H1 (cell line): Measurements from ENCODE around the gene PMEPA1. TPM values are rescaled to one million over a fixed set of nuclear protein-coding genes. Genes with fewer than 3 reads are reported as not detected.

Experiments
- CTCF ChIA-PET: fragments of 300-600 bp; sonication (Branson Sonifier 250); formaldehyde crosslinking; loops from one replicate; lab custom pipeline; 2021; ENCODE audit not compliant: partially characterized antibody; lab: Charles Lee
- POLR2A ChIA-PET: fragments of 300-600 bp; sonication (Branson Sonifier 250); formaldehyde crosslinking; loops from one replicate; lab custom pipeline; 2021; ENCODE audit warnings: inconsistent platforms; ENCODE audit not compliant: partially characterized antibody; lab: Charles Lee
- DNase-seq, 2 experiments: peaks; one replicate each; pipeline versions ENCODE4 v3.0.0 to v3.0.0-alpha.2; 2010 to 2022; ENCODE audit warnings: low spot score in 2 of 2, low read depth in 1 of 2, mixed read lengths in 1 of 2
- FAIRE-seq: peaks from 2 replicates; lab custom pipeline; 2011; peaks lifted over from hg19 to GRCh38; lab: Jason Lieb, UNC
- H2AFZ ChIP-seq: 2 replicates; pipeline ENCODE4 v1.8.1; 2012; ENCODE audit warnings: low read length, inconsistent platforms
- H2AK5ac ChIP-seq: 2 replicates; pipeline ENCODE4 v1.6.1; 2013; ENCODE audit warnings: low read depth, low read length
- H2BK120ac ChIP-seq: replicated peaks from 2 replicates; pipeline ENCODE3; 2013; ENCODE audit warnings: low read depth, low read length, inconsistent platforms
- H2BK12ac ChIP-seq: 2 replicates; pipeline ENCODE4 v1.6.1; 2013; ENCODE audit warnings: low read depth, low read length
- H2BK15ac ChIP-seq: 2 replicates; pipeline ENCODE4 v1.6.1; 2013; ENCODE audit warnings: low read length
- H2BK20ac ChIP-seq: 2 replicates; pipeline ENCODE4 v1.6.1; 2013; ENCODE audit warnings: low read length
- H2BK5ac ChIP-seq: 2 replicates; pipeline ENCODE4 v1.6.1; 2013; ENCODE audit warnings: low read depth, low read length
- H3K14ac ChIP-seq: 2 replicates; pipeline ENCODE4 v1.6.1; 2013; ENCODE audit warnings: inconsistent platforms; ENCODE audit not compliant: insufficient read length
- H3K18ac ChIP-seq: 2 replicates; pipeline ENCODE4 v1.6.1; 2013; ENCODE audit warnings: low read length; ENCODE audit errors: extremely low read depth
- H3K23ac ChIP-seq: 2 replicates; pipeline ENCODE4 v1.6.1; 2013; ENCODE audit warnings: inconsistent platforms; ENCODE audit not compliant: insufficient read length
- H3K23me2 ChIP-seq: 2 replicates; pipeline ENCODE4 v1.6.1; 2013; ENCODE audit warnings: low read depth, low read length
- H3K27ac ChIP-seq: 2 replicates; pipeline ENCODE4 v1.6.1; 2011; ENCODE audit warnings: low read depth, low read length, inconsistent platforms
- H3K27me3 ChIP-seq, 4 experiments: replicated peaks in 1 of 4; 1 replicate in 1 of 4; 2 replicates in 3 of 4; pipeline versions ENCODE4 v1.6.1 to v1.8.1; 2011 to 2013; ENCODE audit warnings: low read length in 3 of 4, mild to moderate bottlenecking in 3 of 4, inconsistent platforms in 2 of 4, mixed read lengths in 2 of 4, moderate library complexity in 1 of 4; ENCODE audit not compliant: control insufficient read depth in 3 of 4, insufficient read depth in 3 of 4; ENCODE audit errors: extremely low read depth in 1 of 4
- H3K36me3 ChIP-seq, 4 experiments: 2 replicates each; pipeline versions ENCODE4 v1.6.1 to v1.8.1; 2011 to 2013; ENCODE audit warnings: mild to moderate bottlenecking in 4 of 4, low read length in 3 of 4, moderate library complexity in 2 of 4, control low read depth in 1 of 4, inconsistent platforms in 1 of 4; ENCODE audit not compliant: insufficient read depth in 4 of 4, control insufficient read depth in 2 of 4
- H3K4ac ChIP-seq: replicated peaks from 2 replicates; pipeline ENCODE3; 2013; ENCODE audit warnings: low read length, low read depth, mixed read lengths, inconsistent platforms; ENCODE audit not compliant: insufficient read length
- H3K4me1 ChIP-seq, 4 experiments: replicated peaks in 1 of 4; 1 replicate in 1 of 4; 2 replicates in 3 of 4; pipeline versions ENCODE4 v1.6.1 to v1.8.1; 2011 to 2013; ENCODE audit warnings: low read length in 3 of 4, inconsistent platforms in 2 of 4, mixed read lengths in 1 of 4; ENCODE audit not compliant: insufficient read depth in 4 of 4, control insufficient read depth in 3 of 4
- H3K4me2 ChIP-seq, 2 experiments: 2 replicates each; pipeline versions ENCODE4 v1.6.1 to v1.8.1; 2011 to 2013; ENCODE audit warnings: low read depth in 2 of 2, low read length in 2 of 2, control low read depth in 1 of 2, inconsistent platforms in 1 of 2, mild to moderate bottlenecking in 1 of 2; ENCODE audit not compliant: insufficient read depth in 1 of 2
- H3K4me3 ChIP-seq, 4 experiments: fragments of 200-600, 300-600 bp in 1 of 4; sonication (generic), shearing (Covaris generic), sonication (Bioruptor Twin) in 1 of 4; 2 replicates each; pipeline versions ENCODE4 v1.5.1 to v1.8.1; 2011 to 2016; ENCODE audit warnings: low read length in 4 of 4, low read depth in 3 of 4, control low read depth in 2 of 4, inconsistent platforms in 2 of 4, mild to moderate bottlenecking in 2 of 4, mixed read lengths in 1 of 4, moderate library complexity in 1 of 4; ENCODE audit not compliant: insufficient read depth in 2 of 4; ENCODE audit errors: extremely low read depth in 1 of 4
- H3K56ac ChIP-seq: replicated peaks from 2 replicates; pipeline ENCODE3; 2013; ENCODE audit warnings: low read depth, mild to moderate bottlenecking, mixed read lengths, low read length, inconsistent platforms; ENCODE audit not compliant: insufficient read length
- H3K79me1 ChIP-seq: 2 replicates; pipeline ENCODE4 v1.6.1; 2013; ENCODE audit warnings: low read depth, low read length, control low read depth
- H3K79me2 ChIP-seq, 2 experiments: 2 replicates each; pipeline versions ENCODE4 v1.6.1 to v1.8.1; 2012 to 2013; ENCODE audit warnings: low read length in 2 of 2, mild to moderate bottlenecking in 2 of 2, inconsistent platforms in 1 of 2; ENCODE audit not compliant: insufficient read depth in 2 of 2, control insufficient read depth in 1 of 2
- H3K9ac ChIP-seq, 4 experiments: replicated peaks in 1 of 4; 1 replicate in 1 of 4; 2 replicates in 3 of 4; pipeline versions ENCODE4 v1.6.1 to v1.8.1; 2011 to 2013; ENCODE audit warnings: low read depth in 3 of 4, low read length in 3 of 4, control low read depth in 2 of 4, mild to moderate bottlenecking in 2 of 4, moderate library complexity in 2 of 4, inconsistent platforms in 1 of 4; ENCODE audit errors: extremely low read depth in 1 of 4
- H3K9me3 ChIP-seq, 2 experiments: 2 replicates each; pipeline versions ENCODE4 v1.6.1 to v1.8.1; 2012 to 2013; ENCODE audit warnings: mild to moderate bottlenecking in 2 of 2, moderate library complexity in 2 of 2, control low read depth in 1 of 2, inconsistent platforms in 1 of 2, low read depth in 1 of 2, low read length in 1 of 2, mixed read lengths in 1 of 2; ENCODE audit not compliant: insufficient read depth in 2 of 2
- H4K20me1 ChIP-seq, 2 experiments: replicated peaks in 1 of 2; 2 replicates each; pipeline versions ENCODE3 to v1.8.1; 2011 to 2013; ENCODE audit warnings: inconsistent platforms in 2 of 2, low read length in 2 of 2, mild to moderate bottlenecking in 1 of 2; ENCODE audit not compliant: insufficient read depth in 2 of 2, control insufficient read depth in 1 of 2
- H4K5ac ChIP-seq: 2 replicates; pipeline ENCODE4 v1.6.1; 2013; ENCODE audit warnings: low read length, low read depth, mixed read lengths, inconsistent platforms; ENCODE audit not compliant: insufficient read length
- H4K8ac ChIP-seq: 2 replicates; pipeline ENCODE4 v1.8.0; 2013; ENCODE audit warnings: mild to moderate bottlenecking, moderate library complexity, low read length, inconsistent platforms; ENCODE audit not compliant: insufficient read depth; ENCODE audit errors: extremely low read depth
- H4K91ac ChIP-seq: replicated peaks from 2 replicates; pipeline ENCODE3; 2013; ENCODE audit warnings: low read length, mixed read lengths, inconsistent platforms; ENCODE audit not compliant: insufficient read length
- FOSL1 ChIP-seq: IDR thresholded peaks from 2 replicates; pipeline ENCODE4 v1.6.1; 2011; ENCODE audit warnings: mild to moderate bottlenecking, low read depth, low read length, moderate library complexity; ENCODE audit not compliant: insufficient read depth
- JUND ChIP-seq: IDR thresholded peaks from 2 replicates; pipeline ENCODE4 v1.6.1; 2011; ENCODE audit warnings: mild to moderate bottlenecking, improper control_type of control experiment, low read length
- KDM1A ChIP-seq: fragments of 200-600, 300-600 bp; sonication (generic); IDR thresholded peaks from 2 replicates; pipeline ENCODE4 v1.7.1; 2016; ENCODE audit warnings: mild to moderate bottlenecking, low read length, borderline replicate concordance
- KDM5A ChIP-seq: fragments of 200-600 bp; IDR thresholded peaks from 2 replicates; pipeline ENCODE4 v1.7.1; 2012; ENCODE audit warnings: mild to moderate bottlenecking, low read length, inconsistent platforms, mixed read lengths
- SP2 ChIP-seq: IDR thresholded peaks from 2 replicates; pipeline ENCODE4 v1.6.1; 2012; ENCODE audit warnings: mild to moderate bottlenecking, low read length, inconsistent platforms
- TAF1 ChIP-seq: IDR thresholded peaks from 2 replicates; pipeline ENCODE4 v1.6.1; 2011; ENCODE audit warnings: mild to moderate bottlenecking, low read depth, low read length
- YY1 ChIP-seq: IDR thresholded peaks from 2 replicates; pipeline ENCODE4 v1.6.1; 2011; ENCODE audit warnings: low read depth, mild to moderate bottlenecking, low read length
- WGBS, 2 experiments: shearing (Covaris generic) in 1 of 2; methylation state at CpG; one replicate each; pipeline versions ENCODE4 v1.1.6 to v1.1.7; 2013 to 2015; ENCODE audit warnings: low lambda C conversion rate in 2 of 2, mixed read lengths in 2 of 2, inconsistent platforms in 1 of 2, low coverage in 1 of 2, missing lambda C conversion rate in 1 of 2; ENCODE audit not compliant: insufficient replicate concordance in 2 of 2, insufficient coverage in 1 of 2, insufficient read length in 1 of 2; ENCODE audit errors: extremely low coverage in 1 of 2, missing lambda C conversion rate in 1 of 2; 5-methylcytosine and 5-hydroxymethylcytosine counted together
- polyA plus RNA-seq, 7 experiments: library from polyadenylated mRNA; depleted of rRNA in 3 of 7; stranded (reverse) in 5 of 7; unstranded in 2 of 7; fragments of >200 nt in 5 of 7; fragments of 200-250 nt in 2 of 7; gene quantifications; 1 replicate in 5 of 7; 2 replicates in 1 of 7; 4 replicates in 1 of 7; pipeline versions ENCODE4 v1.2.1 to v1.2.3, GENCODE V29; 2011 to 2013; ENCODE audit warnings: missing spikeins in 2 of 7, mixed read lengths in 2 of 7
- total RNA-seq: library from RNA; stranded (reverse); fragmentation: NEBNext Ultra II Directional; extraction: Animal tissue kit (Norgen Biotek cat#: 25700); gene quantifications from 2 replicates; pipeline ENCODE4 v1.2.1, GENCODE V29; 2021

The PMEPA1 gene
- total and polyA plus RNA-seq, 2 of the 8 experiments (the other 6 are each of a cell fraction or from before 2014, with no cell fraction given): 12.7 to 20.5 TPM

GRCh38 chr20:57625181-57625958, 84.4 kb downstream of the PMEPA1 start:
- no peak overlapping the region for H2AFZ ChIP-seq
- no peaks in the 10 kb centered on the region for H3K23me2 ChIP-seq
- H2BK5ac ChIP-seq: no peak overlapping the region
- no peak for TF ChIP-seq FOSL1
- TF ChIP-seq KDM5A: no peak
- no peak for TF ChIP-seq SP2
- no peak for TF ChIP-seq KDM1A
- no peak for TF ChIP-seq YY1
- TF ChIP-seq JUND: no peak
- TF ChIP-seq TAF1: no peak
- TF ChIP-seq, all 59 proteins: peak for 0
- Histone ChIP-seq H3K79me2 (no peaks in the 10 kb centered on the region), H3K9ac (no peak overlapping the region), H4K20me1 (no peaks in the 10 kb centered on the region), H3K36me3 (no peaks in the 10 kb centered on the region), H2BK12ac (no peak overlapping the region), H2AK5ac (no peak overlapping the region), H4K91ac (no peak overlapping the region), H3K4me2 (no peak overlapping the region), H3K27ac (no peak overlapping the region), H3K56ac (no peak overlapping the region), H3K4ac (no peak overlapping the region), H4K5ac (no peak overlapping the region), H3K79me1 (no peaks in the 10 kb centered on the region), H3K27me3 (no peaks in the 10 kb centered on the region), H4K8ac (no peak overlapping the region), H2BK120ac (no peak overlapping the region), H2BK20ac (no peak overlapping the region), H3K14ac (no peak overlapping the region), H3K4me1 (no peaks in the 10 kb centered on the region), H3K4me3 (no peak overlapping the region), H3K9me3 (no peaks in the 10 kb centered on the region; a peak in 3 of 4 replicates), H3K23ac (no peak overlapping the region), H2BK15ac (no peak overlapping the region), H3K18ac (no peak overlapping the region)
- no peak for FAIRE-seq
- ChIA-PET POLR2A (no interaction called here), CTCF (interaction anchor here (1.0 to 4.3 kb wide), 3 partner anchors 23 to 41 kb away, joined by 3 to 19 read pairs (median 3); no protein-coding TSS in a partner anchor)
- peak in 1 of 2 experiments; percentile 1 for DNase-seq
- WGBS, 2 experiments: 86% methylated on average over 7 of the region's 7 CpGs; no CpG with 5 or more reads in 1 of the 2 experiments
